Astrocyte (in vitro differentiated cells and primary cell): Measurements from ENCODE around the gene DNAH17. TPM values are rescaled to one million over a fixed set of nuclear protein-coding genes. Genes with fewer than 3 reads are reported as not detected.
A peak's percentile ranks its signal among the peaks of the same experiment; 100 is the strongest.

Experiments used
- DNase-seq: peaks from one replicate; pipeline ENCODE4 v3.0.0-alpha.2; 2010; ENCODE audit warnings: low read depth
- FAIRE-seq: peaks from 2 replicates; lab custom pipeline; 2011; peaks lifted over from hg19 to GRCh38; lab: Jason Lieb, UNC
- H2AFZ ChIP-seq: 2 replicates; pipeline ENCODE4 v1.6.0; 2012; ENCODE audit warnings: low read depth, low read length, inconsistent platforms
- H3K27ac ChIP-seq: 2 replicates; pipeline ENCODE4 v1.5.1; 2011; ENCODE audit warnings: low read depth, low read length, inconsistent platforms
- H3K27me3 ChIP-seq: 2 replicates; pipeline ENCODE4 v1.6.0; 2011; ENCODE audit warnings: low read length, inconsistent platforms; ENCODE audit not compliant: insufficient read depth
- H3K36me3 ChIP-seq: 2 replicates; pipeline ENCODE4 v1.5.1; 2011; ENCODE audit warnings: low read length, inconsistent platforms; ENCODE audit not compliant: insufficient read depth
- H3K4me1 ChIP-seq: 2 replicates; pipeline ENCODE4 v1.5.1; 2011; ENCODE audit warnings: low read length, inconsistent platforms; ENCODE audit not compliant: insufficient read depth
- H3K4me2 ChIP-seq: 2 replicates; pipeline ENCODE4 v1.6.0; 2012; ENCODE audit warnings: low read length, inconsistent platforms
- H3K4me3 ChIP-seq: 2 replicates; pipeline ENCODE4 v1.5.1; 2011; ENCODE audit warnings: low read depth, mild to moderate bottlenecking, low read length, inconsistent platforms; ENCODE audit not compliant: insufficient read depth
- H3K79me2 ChIP-seq: 2 replicates; pipeline ENCODE4 v1.6.0; 2012; ENCODE audit warnings: mild to moderate bottlenecking, low read length, inconsistent platforms; ENCODE audit not compliant: insufficient read depth
- H3K9ac ChIP-seq: 2 replicates; pipeline ENCODE4 v1.6.0; 2012; ENCODE audit warnings: mild to moderate bottlenecking, low read length, inconsistent platforms
- H3K9me3 ChIP-seq: 2 replicates; pipeline ENCODE4 v1.5.1; 2012; ENCODE audit warnings: low read depth, mild to moderate bottlenecking, low read length, inconsistent platforms; ENCODE audit not compliant: insufficient read depth
- H4K20me1 ChIP-seq: 2 replicates; pipeline ENCODE4 v1.6.0; 2012; ENCODE audit warnings: low read length, inconsistent platforms; ENCODE audit not compliant: insufficient read depth
- H3K27ac Mint-ChIP-seq: one replicate; pipeline ENCODE4 v1.8.0; 2021; ENCODE audit warnings: mild to moderate bottlenecking, mixed read lengths; ENCODE audit not compliant: unreplicated experiment
- H3K27me3 Mint-ChIP-seq: one replicate; pipeline ENCODE4 v1.8.0; 2021; ENCODE audit warnings: low read depth, mixed read lengths; ENCODE audit not compliant: unreplicated experiment
- H3K36me3 Mint-ChIP-seq: one replicate; pipeline ENCODE4 v1.8.0; 2021; ENCODE audit warnings: low read depth, mixed read lengths; ENCODE audit not compliant: unreplicated experiment
- H3K4me1 Mint-ChIP-seq: one replicate; pipeline ENCODE4 v1.8.0; 2021; ENCODE audit warnings: low read depth, mixed read lengths; ENCODE audit not compliant: unreplicated experiment
- H3K4me3 Mint-ChIP-seq: one replicate; pipeline ENCODE4 v1.8.0; 2021; ENCODE audit warnings: mild to moderate bottlenecking, moderate library complexity, mixed read lengths; ENCODE audit not compliant: unreplicated experiment
- H3K9me3 Mint-ChIP-seq: one replicate; pipeline ENCODE4 v1.8.0; 2021; ENCODE audit warnings: mild to moderate bottlenecking, mixed read lengths; ENCODE audit not compliant: unreplicated experiment
- CTCF ChIP-seq: IDR thresholded peaks from 2 replicates; pipeline ENCODE4 v1.5.1; 2011; ENCODE audit warnings: low read depth, mild to moderate bottlenecking, inconsistent platforms, low read length, moderate library complexity; ENCODE audit not compliant: insufficient read depth
- EZH2 ChIP-seq: IDR thresholded peaks from 2 replicates; pipeline ENCODE4 v1.6.1; 2012; ENCODE audit warnings: mild to moderate bottlenecking, low read length, inconsistent platforms; ENCODE audit not compliant: insufficient read depth
- total RNA-seq: library from RNA; stranded (reverse); gene quantifications from 2 replicates; pipeline ENCODE4 v1.2.1, GENCODE V29; 2021

The DNAH17 gene
- total RNA-seq, 1 donor from 2014 or later = 0.14 TPM

GRCh38 chr17:78596871-78597764 is 19.9 kb upstream of the DNAH17 start:
- H3K9me3 Mint-ChIP-seq = peaks cover 4% of the 10 kb centered on the region
- DNase-seq (no peak), FAIRE-seq (no peak)
- peaks cover 2% of the 10 kb centered on the region for H3K36me3 Mint-ChIP-seq
- no peak overlapping the region for H3K4me3 Mint-ChIP-seq
- no peaks in the 10 kb centered on the region for H3K27me3 ChIP-seq
- no peak overlapping the region for H3K4me2 ChIP-seq
- H3K79me2 ChIP-seq = no peaks in the 10 kb centered on the region
- peak overlapping the region; percentile 59 for H3K27ac Mint-ChIP-seq
- H3K4me1 ChIP-seq = peaks cover 12% of the 10 kb centered on the region
- TF ChIP-seq CTCF (no peak), EZH2 (no peak)
- H3K9ac ChIP-seq = no peak overlapping the region
- no peaks in the 10 kb centered on the region for H3K36me3 ChIP-seq
- H3K27ac ChIP-seq = no peak overlapping the region
- no peaks in the 10 kb centered on the region for H3K9me3 ChIP-seq
- peaks cover 47% of the 10 kb centered on the region for H3K4me1 Mint-ChIP-seq
- no peaks in the 10 kb centered on the region for H3K27me3 Mint-ChIP-seq
- H2AFZ ChIP-seq = peak overlapping the region; percentile 24
- H3K4me3 ChIP-seq = no peak overlapping the region
- no peaks in the 10 kb centered on the region for H4K20me1 ChIP-seq

DNA sequence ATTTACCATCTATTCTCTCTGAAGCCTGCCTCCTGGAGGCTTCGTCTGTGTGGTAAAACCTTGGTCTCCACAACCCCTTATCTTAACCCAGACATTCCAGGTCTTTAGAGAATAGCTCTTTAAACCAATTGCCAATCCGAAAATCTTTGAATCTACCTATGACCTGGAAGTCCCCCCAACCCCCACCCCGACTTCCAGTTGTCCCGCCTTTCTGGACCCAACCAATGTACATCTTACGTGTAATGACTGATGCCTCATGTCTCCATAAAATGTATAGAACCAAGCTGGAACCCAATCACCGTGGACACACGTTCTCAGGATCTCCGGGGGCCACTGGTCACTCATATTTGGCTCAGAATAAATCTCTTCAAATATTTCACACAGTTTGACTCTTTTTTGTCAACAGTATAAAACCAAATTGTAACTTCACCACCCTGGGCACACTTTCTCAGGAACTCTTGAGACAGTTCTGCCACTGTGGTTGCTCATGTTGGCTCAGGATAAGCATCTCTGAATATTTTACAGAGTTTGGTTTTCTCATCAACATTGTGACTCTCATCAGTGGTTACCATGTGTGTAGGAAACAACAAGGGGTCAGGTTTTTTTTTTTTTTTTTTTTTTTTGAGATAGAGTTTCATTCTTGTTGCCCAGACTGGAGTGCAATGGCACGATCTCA is 18.1 kb upstream of the DNAH17 start:
- H3K4me1 ChIP-seq = peaks cover 14% of the 10 kb centered on the region
- Mint-ChIP-seq H3K9me3 (peaks cover 2% of the 10 kb centered on the region), H3K27me3 (no peaks in the 10 kb centered on the region), H3K27ac (peak overlapping the region; percentile 42), H3K36me3 (peaks cover 2% of the 10 kb centered on the region), H3K4me1 (peaks cover 47% of the 10 kb centered on the region), H3K4me3 (no peak overlapping the region)
- no peaks in the 10 kb centered on the region for H3K27me3 ChIP-seq
- no peak overlapping the region for H3K4me2 ChIP-seq
- no peaks in the 10 kb centered on the region for H3K36me3 ChIP-seq
- H3K4me3 ChIP-seq = no peak overlapping the region
- H2AFZ ChIP-seq = no peak overlapping the region
- FAIRE-seq (no peak), DNase-seq (no peak)
- H3K79me2 ChIP-seq = no peaks in the 10 kb centered on the region
- no peak for TF ChIP-seq EZH2
- no peak for TF ChIP-seq CTCF
- no peak overlapping the region for H3K9ac ChIP-seq
- H3K27ac ChIP-seq = no peak overlapping the region
- no peaks in the 10 kb centered on the region for H4K20me1 ChIP-seq
- H3K9me3 ChIP-seq = no peaks in the 10 kb centered on the region
